HS-27A (cell line): ENCODE data around the gene GDI1.

Experiments used
- DNase-seq: peaks from one replicate; pipeline ENCODE4 v3.0.0-alpha.2; 2012; ENCODE audit warnings: low read depth, missing footprints

The GDI1 gene

DNA sequence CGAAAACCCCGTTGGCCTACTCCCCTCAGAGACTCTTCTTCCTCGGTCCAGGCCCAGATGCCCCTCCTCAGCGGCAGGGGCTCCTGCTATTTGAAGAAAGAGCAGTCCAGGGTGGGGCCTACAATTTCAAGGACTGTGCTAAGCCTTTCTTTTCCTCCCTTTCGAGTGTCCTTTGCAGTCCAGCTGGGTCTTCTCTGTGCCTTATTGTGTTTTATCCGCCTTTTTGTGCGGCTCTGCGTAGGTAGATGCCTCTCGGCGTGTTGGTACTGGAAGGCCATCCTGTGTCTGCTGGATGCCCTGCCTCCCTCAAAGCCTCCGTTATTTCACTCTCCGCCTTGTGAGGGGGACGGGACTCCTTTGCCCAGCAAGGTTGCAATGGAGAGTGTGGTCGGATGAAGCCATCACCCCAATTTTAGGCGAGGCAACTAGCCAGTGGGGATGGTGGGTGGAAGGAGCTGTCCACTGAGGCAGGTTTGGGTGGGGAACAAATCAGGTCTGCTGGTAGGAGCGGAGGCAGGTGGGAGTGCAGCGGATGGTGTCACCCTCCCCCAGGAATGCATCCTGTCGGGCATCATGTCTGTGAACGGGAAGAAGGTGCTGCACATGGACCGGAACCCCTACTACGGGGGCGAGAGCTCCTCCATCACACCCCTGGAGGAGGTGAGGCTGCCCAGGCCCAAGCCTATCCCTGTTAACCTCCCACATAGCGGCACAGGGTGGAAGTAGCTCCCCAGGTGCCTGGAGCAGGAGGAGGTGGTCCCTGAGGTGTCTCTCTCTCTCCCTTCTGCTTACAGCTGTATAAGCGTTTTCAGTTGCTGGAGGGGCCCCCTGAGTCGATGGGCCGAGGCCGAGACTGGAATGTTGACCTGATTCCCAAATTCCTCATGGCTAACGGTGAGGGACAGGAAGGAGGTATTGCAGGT is 1.3 kb downstream of the GDI1 start:
- no peak for DNase-seq

DNA sequence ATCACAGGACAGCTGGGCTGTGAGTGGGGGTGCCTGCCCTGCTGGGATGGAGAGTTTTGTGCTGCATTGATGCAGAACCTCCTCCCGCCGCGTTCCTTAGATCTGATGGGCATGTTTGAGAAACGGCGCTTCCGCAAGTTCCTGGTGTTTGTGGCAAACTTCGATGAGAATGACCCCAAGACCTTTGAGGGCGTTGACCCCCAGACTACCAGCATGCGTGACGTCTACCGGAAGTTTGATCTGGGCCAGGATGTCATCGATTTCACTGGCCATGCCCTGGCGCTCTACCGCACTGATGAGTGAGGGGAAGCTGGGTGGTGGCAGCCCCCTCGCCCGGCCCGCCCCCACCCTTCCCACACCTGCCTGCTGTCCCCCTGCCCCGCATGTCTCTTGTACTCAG is 2.9 kb downstream of the GDI1 start:
- no peak for DNase-seq

DNA sequence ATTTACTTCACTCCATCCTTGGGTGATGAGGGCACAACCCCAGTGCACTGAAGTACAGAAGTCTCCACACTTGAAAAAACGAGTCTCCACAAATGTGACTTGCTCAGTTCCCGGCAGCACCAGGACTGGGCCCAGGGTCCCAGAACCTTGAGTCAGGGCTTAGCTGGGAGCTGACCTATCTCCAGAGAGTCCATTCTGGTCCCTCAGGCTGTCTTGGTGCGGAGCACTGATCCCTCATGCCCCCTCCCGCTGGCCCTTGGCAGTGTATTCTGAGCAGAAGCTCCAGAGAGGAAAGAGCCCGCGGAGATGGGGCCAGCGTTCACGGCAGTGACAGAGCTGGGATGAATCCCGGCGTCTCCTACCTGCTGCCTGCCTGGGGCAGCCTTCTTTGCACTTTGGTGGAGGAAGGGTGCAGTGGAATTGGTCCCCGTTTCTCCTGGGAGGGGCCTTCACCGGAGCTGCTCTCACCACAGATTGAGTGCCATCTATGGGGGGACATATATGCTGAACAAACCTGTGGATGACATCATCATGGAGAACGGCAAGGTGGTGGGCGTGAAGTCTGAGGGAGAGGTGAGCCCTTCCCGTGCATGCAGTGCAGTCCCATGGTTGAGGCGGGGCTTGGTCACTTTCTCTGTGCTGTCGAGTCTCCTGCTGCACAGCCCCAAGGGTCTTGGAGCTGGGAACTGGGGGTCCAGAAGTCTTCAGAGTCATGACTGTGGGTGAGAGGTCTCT is 3.8 kb downstream of the GDI1 start:
- DNase-seq, result no peak

DNA sequence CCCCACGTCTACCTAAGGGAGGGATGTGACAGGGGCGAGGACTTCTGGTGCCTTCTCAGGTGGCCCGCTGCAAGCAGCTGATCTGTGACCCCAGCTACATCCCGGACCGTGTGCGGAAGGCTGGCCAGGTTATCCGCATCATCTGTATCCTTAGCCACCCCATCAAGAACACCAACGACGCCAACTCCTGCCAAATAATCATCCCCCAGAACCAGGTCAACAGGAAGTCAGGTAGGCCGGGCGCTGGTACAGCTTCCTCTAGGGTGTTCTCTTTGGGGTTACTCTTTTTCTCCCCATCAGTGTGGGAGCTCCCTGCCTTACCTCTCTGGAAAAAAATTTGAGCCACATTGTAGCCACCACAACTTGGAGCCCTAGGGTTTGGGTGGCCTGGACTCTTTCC is 4.6 kb downstream of the GDI1 start:
- DNase-seq, result no peak

DNA sequence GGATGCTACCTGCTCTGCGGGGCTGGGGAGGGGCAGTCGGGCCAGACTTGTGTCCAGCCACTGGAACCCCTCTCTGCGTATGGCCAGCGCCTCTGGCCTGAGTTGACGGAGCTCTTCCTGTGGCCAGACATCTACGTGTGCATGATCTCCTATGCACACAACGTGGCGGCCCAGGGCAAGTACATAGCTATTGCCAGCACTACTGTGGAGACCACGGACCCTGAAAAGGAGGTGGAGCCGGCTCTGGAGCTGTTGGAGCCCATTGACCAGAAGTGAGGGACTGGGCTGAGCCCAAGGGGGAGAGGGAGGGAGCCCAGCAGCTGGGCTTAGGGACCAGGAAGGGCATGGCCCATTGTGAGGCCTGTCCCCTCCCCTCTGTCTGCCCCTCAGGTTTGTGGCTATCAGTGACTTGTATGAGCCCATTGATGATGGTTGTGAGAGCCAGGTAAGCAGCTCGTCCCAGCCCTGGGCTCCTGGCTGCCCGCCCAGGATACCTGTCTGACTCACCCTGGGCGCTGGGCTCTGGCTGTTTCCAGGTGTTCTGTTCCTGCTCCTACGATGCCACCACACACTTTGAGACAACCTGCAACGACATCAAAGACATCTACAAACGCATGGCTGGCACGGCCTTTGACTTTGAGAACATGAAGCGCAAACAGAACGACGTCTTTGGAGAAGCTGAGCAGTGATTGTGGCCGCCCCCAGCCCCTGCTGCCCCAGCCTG is 5.2 kb downstream of the GDI1 start:
- no peak for DNase-seq

DNA sequence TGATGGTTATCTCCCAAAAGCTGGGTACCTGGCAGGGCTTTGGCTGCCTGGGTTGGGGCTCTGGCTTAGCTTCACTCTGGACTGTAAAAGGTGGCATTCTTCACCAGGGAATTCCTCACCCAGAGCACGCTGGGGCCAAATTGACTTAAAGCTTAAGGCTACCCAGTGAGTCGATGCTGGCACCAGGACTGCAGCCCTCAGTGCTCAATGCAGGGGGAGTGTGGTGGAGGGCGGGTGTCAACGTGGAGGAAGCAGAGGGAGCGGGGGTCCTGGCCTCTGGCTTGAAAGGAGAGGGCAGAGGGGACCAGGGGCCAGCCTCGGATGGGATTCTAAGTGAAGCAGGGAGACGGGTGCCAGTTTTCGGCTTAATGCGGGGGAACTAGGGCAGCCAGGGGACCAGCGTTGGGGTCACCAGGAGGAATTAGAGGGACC is 6.5 kb downstream of the GDI1 start:
- DNase-seq, result no peak

DNA sequence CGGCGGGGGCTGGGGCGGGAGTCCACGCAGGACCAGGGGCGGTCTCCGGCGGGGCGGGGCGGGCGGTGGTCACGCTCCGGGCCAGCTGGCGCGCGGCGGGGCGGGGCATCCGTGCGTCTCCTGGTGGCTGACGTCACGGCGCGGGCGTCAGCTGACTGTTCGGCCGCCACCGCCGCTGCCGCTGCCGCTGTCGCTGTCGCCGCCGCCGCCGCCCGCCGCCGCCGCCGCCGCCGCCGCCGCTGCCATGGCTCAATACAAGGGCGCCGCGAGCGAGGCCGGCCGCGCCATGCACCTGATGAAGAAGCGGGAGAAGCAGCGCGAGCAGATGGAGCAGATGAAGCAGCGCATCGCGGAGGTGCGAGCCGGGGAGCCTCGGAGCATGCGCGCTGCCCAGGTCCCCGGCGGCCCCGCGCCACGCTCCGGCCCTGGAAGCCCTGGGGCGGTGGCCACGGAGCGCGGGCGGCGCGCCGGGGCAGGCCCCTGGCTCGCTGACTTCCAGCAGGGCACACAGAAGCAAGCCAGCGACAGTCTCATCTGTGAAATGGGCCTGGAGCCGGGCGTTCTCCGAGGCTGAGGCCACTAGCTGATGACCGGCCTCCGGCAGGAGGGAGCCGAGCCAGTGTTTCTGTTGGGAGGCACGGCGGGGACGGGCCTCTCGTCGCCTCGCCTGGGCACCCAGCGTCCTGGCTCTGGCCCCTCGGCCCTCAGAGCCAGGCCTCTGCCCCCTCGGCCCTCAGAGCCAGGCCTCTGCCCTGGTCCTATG is 7.2 kb downstream of the GDI1 start, which contains the start of gene FAM50A:
Gene FAM50A, plus strand, starts transcription at position 150 of the 763 bp plus-strand sequence. Its CDS starts 95 bp downstream, at position 245.
- DNase-seq, result no peak

DNA sequence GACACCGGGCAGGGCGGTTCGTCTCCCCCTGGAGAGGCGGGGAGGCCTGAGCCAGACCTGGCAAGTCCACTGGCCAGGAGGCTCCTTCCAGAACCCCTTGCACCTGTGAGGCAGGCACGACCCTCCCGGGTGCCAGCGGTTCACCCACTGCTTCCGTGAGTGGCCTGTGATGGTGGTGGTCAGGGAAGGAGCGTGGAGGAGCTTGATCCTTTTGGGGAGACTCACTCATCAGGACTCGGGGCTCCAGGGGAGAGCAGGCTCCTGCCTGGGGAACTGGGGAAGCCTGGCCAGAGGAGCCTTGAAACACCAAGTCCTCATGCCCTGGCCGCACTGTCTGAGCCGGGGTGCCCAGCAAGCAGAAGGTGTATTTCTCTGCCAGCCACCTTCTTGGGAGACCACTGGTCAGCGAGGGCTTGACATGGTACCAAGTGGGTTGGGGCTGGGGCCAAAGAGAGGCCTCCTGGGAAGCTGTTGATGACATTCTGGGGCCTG is 7.8 kb downstream of the GDI1 start:
- no peak for DNase-seq

DNA sequence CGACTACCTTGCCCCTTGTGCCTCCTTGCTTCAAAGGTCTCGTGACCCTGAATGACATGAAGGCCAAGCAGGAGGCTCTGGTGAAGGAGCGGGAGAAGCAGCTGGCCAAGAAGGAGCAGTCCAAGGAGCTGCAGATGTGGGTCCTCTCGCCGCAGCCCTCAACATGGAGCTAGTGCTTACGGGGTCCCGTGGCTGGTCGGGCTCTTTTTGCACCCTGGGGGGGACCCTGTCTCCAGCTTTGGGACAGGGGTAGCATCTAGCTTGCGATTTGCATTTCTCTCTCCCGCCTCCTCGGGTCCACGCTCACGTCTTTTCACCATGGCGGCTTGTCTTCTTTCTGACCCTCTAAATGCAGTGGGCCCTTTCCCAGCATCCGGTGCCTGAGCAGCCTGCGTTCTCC is 8.8 kb downstream of the GDI1 start:
- no peak for DNase-seq

DNA sequence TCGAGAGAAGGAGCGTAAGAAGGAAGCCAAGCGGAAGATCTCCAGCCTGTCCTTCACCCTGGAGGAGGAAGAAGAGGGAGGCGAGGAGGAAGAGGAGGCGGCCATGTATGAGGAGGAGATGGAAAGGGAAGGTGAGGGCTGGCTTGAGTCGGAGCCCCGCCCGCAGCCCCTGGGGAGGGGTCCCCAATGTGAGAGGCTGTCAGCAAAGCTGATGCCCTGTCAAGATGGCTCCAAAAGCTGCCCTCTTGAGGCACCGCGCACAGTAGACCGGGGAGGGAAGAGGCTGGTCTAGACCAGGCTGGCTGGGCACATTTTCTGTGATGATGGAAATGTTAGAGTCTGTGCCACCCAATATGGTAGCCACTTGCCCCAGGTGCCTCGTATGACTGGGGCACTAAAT is 9.5 kb downstream of the GDI1 start:
- DNase-seq, result no peak

DNA sequence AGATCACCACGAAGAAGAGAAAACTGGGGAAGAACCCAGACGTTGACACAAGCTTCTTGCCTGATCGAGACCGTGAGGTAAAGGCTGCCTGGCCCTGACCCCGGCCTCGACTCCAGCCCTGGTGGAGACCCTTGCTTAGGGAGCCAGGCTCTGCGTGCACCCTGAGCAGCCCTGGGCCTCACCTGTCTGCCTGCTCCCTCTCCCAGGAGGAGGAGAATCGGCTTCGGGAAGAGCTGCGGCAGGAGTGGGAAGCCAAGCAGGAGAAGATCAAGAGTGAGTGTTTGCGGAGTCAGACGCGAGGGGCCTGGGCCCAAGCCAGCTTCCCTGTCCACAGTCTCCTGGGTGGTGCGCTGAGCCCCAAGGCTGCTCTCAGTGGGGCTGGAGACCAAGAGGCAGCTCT is 11.5 kb downstream of the GDI1 start:
- DNase-seq, result no peak

DNA sequence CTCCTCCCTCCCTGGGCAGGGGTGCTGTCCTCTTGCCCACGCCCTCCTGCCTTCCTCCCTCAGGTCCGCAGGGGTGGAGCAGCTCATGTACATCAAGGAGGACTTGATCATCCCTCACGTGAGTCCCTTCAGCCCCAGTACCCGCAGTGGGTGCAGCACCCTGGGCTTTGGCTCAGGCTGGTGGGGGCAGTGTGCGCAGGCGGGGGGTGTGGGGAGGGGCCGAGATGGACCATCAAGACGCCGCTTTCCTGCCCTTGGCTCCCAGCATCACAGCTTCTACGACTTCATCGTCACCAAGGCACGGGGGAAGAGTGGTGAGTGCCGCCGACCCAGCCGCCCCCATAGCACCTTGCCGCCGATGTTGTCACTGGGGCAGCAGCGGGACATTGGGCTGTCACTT is 12.7 kb downstream of the GDI1 start:
- DNase-seq, result no peak

DNA sequence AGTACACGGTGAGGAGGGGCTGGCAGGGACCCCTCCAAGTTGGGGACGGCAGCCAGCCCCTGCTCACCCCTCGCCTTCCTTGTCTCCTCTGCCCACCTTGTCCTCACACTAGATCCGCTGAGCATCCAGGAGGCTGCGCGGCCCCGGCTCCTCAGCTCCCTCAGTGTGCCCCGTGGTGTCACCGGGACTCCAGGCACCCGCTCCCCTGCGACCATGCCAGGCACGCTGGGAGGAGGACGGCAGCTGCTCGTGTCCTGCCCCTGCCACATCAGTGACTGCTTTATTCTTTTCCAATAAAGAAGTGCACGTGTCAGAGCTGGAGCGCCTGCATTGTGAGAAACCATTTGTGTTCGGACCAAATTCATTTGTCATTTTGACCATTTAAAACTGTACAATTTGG is 13.4 kb downstream of the GDI1 start:
- DNase-seq, result no peak

DNA sequence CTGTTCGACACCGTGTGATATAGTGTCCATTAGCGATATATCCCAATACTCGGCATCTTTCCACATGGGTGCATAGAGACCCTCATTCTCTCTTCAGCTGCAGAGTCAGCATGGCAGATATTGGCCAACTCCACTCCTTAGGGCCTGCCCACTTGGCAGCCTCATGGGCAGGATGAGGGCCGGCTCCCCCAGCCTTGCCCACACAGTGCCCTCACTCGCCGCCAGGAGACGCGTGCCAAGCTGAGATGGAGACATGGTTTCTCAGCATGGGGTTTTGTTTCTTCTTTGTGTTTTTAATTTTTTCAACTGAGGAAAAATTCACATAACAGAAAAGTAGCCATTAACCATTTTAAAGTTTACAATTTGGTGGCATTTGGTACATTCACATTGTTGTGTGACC is 15.9 kb downstream of the GDI1 start:
- no peak for DNase-seq

DNA sequence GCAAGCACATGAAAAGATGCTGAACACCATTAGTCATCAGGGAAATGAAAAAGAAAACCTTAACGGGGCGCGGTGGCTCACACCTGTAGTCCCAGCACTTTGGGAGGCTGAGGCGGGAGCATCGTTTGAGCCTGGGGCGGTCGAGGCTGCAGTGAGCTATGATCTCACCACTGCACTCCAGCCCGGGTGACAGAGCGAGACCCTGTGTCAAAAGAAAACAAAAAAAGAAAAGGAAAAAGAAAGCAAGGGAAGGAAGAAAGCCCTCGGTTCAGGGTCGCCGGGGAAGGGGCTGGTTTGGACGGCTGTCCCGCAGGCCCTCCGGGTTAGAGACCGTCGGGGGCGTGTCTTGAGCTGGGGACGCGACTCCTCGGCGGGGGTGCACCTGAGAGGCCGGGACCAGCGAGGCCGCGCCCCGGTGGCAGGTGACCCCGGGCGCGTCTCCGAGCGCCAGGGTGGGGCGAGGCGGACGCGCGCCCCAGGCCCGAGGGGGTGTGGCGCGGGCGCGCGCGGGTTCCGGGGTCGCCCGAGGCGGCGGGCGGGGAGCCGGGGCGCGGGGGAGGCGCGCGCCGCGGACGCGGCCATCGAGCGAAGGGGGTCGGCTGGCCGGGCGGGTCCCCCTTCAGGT is 20.6 kb downstream of the GDI1 start:
- DNase-seq, result no peak

DNA sequence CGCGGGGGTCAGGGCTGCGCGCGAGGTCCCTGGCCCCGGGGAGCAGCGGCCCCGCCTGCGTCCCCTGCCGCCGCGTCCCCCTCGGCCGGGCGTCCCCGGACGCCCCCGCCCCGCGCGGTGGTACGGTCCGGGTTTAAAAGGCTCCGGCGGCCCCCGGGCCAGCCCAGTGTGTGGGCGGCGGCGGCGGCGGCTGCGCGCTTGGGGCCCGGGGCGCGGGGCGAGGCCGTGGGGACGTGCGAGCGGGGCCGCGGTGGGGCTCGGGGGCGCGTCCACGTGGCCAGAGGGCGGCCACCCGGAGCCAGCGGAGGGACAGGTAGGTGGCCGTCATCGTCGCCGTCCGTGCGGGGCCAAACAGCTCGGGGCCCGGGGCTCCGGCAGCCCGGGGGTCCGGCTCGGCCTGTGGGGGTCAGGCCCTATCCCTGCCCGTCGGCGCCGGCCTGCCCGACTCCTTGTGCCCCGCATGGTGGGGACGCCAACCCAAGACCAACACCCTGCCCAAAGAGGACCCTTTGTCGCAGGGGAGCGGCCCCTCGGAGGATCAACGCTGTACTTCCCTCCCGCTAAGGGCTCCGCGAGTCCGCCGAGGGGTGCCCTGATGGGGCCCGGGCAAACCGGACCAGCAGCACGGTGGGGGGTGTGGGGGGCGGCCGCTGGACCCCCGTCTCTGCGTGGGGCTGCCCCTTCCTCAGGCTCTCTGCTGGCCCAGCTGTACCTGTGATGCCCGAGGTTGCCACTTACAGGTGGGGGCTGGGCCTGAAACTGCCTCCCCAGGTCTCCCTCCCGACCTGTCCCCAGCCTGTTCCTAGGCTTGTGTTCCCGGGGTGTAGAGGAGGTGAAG is 21.4 kb downstream of the GDI1 start, which contains the start of gene PLXNA3:
Gene PLXNA3, plus strand, starts transcription at position 166 of the 838 bp plus-strand sequence. CDS start 1,903 bp downstream, outside the sequence.
- DNase-seq, result no peak

DNA sequence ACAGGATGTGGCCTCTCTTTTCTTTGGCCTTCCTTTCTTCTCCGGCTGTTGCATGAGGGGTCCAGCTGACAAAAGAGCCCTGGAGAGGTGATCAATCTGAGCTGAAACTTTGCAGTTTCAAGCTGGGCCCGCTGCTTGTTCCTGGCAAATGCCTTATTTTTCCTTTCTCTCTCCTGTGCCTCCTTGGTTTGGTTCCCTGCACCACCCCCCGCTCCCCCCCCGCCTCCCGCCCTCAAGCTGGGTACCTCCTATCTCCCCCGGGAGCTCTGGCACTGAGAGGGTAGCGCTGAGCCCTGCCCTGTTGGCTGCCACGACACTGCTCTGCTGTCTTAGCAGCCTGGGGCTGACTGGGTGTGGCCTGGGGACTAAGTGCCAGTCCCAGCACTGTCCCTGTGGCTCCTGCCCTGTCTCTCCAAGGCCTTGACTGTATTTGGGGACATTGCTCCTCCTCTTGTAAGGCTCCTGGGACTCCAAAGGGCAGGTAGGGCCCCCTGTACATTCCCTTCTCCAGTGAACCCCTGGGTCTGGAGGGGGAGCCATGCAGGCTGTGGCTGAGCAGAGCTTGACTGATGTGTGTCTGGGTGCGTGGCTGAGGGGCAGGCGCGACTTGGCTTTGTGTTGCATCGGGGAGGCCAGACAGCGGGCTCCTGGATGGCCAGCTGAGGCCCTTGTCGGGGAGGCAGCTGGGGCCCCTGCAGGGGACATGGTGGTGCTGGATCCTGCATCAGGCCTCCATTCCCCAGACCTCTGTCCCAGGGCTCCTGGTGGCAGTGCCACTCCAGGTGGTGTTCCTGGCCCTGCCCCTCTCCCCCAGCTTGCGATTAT is 22.2 kb downstream of the GDI1 start:
- no peak for DNase-seq

DNA sequence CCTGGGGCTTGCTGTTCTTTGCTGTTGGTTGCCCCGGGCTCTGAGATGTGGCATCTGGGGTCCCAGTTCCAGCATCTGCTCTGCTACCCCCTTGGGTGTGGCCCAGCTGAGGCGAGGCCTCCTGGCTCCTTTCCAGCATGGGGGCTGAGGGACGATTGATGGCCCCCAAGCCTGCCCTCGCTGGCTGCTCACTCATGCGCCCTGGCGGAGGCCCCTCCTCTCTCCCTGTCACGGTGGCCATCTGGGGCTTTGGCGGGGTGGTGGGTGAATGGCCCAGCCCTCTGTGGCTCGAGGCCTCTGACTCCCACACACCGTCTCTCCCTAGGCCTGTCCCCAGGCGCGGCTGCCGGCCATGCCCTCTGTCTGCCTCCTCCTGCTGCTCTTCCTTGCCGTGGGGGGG is 22.9 kb downstream of the GDI1 start:
- DNase-seq, result no peak

DNA sequence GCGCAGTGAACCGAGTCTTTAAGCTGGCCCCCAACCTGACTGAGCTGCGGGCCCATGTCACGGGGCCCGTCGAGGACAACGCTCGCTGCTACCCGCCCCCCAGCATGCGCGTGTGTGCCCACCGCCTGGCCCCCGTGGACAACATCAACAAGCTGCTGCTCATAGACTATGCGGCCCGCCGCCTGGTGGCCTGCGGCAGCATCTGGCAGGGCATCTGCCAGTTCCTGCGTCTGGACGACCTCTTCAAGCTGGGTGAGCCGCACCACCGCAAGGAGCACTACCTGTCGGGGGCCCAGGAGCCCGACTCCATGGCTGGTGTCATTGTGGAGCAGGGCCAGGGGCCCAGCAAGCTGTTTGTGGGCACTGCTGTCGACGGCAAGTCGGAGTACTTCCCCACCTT is 23.4 kb downstream of the GDI1 start:
- DNase-seq, result no peak
